Neuron (in vitro differentiated cells): Measurements from ENCODE around the gene INHBC.

Experiments used
- H2AFZ ChIP-seq: one replicate; pipeline ENCODE4 v1.6.1; 2013; ENCODE audit warnings: low read depth, mild to moderate bottlenecking, inconsistent platforms, low read length, moderate library complexity
- H3K27me3 ChIP-seq: one replicate; pipeline ENCODE4 v1.6.1; 2013; ENCODE audit warnings: low read length; ENCODE audit not compliant: insufficient read depth
- H3K36me3 ChIP-seq: one replicate; pipeline ENCODE4 v1.6.1; 2013; ENCODE audit warnings: low read length; ENCODE audit not compliant: insufficient read depth
- H3K4me1 ChIP-seq: one replicate; pipeline ENCODE4 v1.6.1; 2013; ENCODE audit warnings: low read length; ENCODE audit not compliant: insufficient read depth
- H3K4me3 ChIP-seq: 2 replicates; pipeline ENCODE4 v1.5.1; 2013; ENCODE audit warnings: mild to moderate bottlenecking, low read length, moderate library complexity
- H3K9me3 ChIP-seq: one replicate; pipeline ENCODE4 v1.6.1; 2013; ENCODE audit warnings: low read length

INHBC gene

DNA sequence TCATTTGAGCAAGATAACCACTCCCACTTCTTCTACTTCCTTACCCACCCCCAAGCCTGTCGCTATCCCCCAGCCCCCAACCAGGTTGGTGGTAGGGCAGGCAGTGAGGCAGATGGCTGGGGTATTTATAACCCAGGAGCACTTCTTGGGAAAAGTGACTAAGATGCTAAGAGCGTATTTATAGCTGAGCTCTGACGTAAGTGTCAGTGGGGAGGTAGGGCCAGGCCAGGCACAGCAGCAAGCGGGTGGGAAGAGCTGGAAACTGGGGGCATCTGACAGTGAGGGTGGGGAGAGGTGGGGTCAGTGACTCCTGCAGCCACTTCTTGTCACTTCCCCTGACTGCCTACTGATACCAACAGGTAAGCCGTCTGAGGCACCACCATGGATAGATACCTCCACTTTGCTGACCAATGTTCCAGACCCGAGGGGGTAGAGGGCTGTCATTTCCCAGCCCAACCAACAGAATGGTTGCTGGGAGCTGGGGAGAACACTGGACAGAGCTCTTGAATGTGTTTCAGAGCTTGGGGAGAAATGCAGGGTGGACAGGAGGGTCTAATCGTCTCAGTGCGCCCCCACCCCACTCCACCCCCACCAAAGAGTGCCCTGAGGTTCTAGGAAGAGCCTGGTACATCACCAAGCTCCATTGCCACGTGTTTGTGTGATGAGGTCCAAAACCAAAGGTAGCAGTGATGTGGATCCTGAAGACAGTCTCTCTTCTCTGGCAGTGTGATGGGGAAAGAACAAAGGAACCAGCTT lies 17.8 kb downstream of the INHBC start:
- peaks cover 12% of the 10 kb centered on the region for H3K4me1 ChIP-seq
- no peak overlapping the region for H2AFZ ChIP-seq
- H3K27me3 ChIP-seq = peaks cover 2% of the 10 kb centered on the region
- H3K36me3 ChIP-seq = no peaks in the 10 kb centered on the region
- no peak overlapping the region for H3K4me3 ChIP-seq
- H3K9me3 ChIP-seq = no peaks in the 10 kb centered on the region

DNA sequence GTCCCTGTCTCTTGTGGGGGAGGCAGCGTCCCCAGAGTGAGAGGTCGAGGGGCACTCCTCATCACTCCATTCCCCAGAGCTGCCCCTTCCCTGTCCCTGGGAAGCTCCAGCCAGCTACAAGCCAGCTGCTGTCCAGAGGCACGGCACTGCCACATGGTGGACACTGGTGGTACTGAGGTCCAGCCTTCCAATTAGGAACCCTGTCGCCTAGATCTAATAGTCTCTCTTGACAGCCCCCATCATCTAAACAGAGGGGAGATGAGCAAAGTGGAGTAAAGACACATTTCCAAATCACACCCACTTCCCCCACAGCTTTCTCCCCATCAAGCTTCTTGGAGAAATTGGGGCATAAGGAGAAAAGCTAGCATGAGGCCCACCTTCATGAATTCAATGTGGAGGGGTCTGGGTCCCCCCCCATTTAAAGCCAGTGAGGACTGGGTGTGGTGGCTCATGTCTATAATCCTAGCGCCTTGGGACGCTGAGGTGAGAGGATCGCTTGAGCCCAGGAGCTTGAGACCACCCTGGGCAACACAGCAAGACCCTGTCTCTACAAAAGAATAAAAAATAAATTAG lies 18.4 kb downstream of the INHBC start:
- H3K4me3 ChIP-seq = no peak overlapping the region
- H3K27me3 ChIP-seq = peaks cover 2% of the 10 kb centered on the region
- H2AFZ ChIP-seq = no peak overlapping the region
- H3K9me3 ChIP-seq = no peaks in the 10 kb centered on the region
- H3K4me1 ChIP-seq = peaks cover 12% of the 10 kb centered on the region
- no peaks in the 10 kb centered on the region for H3K36me3 ChIP-seq

DNA sequence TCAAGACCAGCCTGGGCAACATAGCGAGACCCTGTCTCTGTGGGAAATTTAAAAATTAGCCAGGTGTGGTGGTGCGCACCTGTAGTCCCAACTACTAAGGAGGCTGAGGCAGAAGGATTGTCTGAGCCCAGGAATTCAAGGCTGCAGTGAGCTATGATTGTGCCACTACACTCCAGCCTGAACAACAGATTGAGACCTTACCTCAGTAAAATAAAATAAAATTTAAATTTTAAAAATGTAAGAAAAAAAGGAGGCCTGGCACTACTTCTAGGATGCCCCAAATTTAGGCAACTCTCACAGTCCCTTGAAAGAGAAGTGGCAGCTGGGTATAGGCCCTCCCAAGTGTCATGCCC lies 19.6 kb downstream of the INHBC start:
- Histone ChIP-seq H2AFZ (no peak overlapping the region), H3K27me3 (peaks cover 2% of the 10 kb centered on the region), H3K9me3 (no peaks in the 10 kb centered on the region), H3K4me1 (peaks cover 16% of the 10 kb centered on the region), H3K36me3 (no peaks in the 10 kb centered on the region), H3K4me3 (no peak overlapping the region)

DNA sequence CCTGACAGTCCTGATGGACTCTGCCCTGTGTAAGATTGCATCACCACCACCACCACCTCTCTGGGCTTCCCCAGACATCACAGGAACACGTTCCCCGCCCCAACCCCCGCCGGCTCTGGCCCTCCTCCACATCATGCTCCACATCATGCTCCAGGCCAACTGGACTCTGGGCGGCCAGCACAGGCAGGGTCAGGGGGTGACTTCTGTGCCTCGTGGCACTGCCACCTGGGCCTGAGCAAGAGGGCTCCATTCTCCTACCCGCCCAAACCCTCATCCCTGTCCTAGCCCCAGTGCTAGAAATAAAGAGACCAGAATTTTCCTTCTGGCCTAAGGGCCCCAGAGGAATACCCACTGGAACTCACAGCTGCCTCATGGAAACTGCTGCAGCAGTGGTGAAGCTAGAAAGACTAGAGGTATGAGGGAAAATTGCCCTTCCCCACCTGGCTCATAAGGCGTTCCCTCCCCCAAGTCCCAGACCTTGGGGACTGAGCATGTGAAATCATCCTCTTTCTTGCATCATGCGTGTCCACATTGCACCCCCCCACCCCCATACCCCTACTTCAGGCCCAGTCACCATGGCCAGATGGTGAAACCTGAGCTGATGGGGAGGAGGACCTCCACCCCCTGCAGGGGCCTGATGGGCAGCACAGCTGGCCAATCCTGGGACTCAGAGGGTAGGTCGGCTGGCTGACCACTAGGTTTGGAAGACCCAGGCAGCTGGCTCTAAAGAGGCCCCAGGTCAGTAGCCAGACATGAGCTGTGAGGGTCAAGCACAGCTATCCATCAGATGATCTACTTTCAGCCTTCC lies 20.2 kb downstream of the INHBC start, which contains the start of gene INHBE:
Gene INHBE, plus strand, starts transcription at position 742 of the 808 bp plus-strand sequence. CDS start 230 bp downstream, outside the sequence.
- Histone ChIP-seq H3K4me3 (no peak within 1 kb of the TSS), H3K9me3 (no peaks in the 10 kb centered on the region), H3K4me1 (peaks cover 16% of the 10 kb centered on the region), H3K36me3 (no peaks in the 10 kb centered on the region), H3K27me3 (peaks cover 2% of the 10 kb centered on the region), H2AFZ (no peak within 1 kb of the TSS)

GRCh38 chr12:57455374-57456144 lies 21.0 kb downstream of the INHBC start:
- Histone ChIP-seq H2AFZ (no peak overlapping the region), H3K36me3 (no peaks in the 10 kb centered on the region), H3K9me3 (no peaks in the 10 kb centered on the region), H3K4me1 (peaks cover 21% of the 10 kb centered on the region), H3K4me3 (no peak overlapping the region), H3K27me3 (peaks cover 2% of the 10 kb centered on the region)

- H2AFZ ChIP-seq = no peak overlapping the region
- no peak overlapping the region for H3K4me3 ChIP-seq
- peaks cover 1% of the 10 kb centered on the region for H3K27me3 ChIP-seq
- H3K36me3 ChIP-seq = no peaks in the 10 kb centered on the region
- peaks cover 27% of the 10 kb centered on the region for H3K4me1 ChIP-seq
- H3K9me3 ChIP-seq = no peaks in the 10 kb centered on the region
These were observed 21.6 kb downstream of the INHBC start for GRCh38 chr12:57456145-57456700.

DNA sequence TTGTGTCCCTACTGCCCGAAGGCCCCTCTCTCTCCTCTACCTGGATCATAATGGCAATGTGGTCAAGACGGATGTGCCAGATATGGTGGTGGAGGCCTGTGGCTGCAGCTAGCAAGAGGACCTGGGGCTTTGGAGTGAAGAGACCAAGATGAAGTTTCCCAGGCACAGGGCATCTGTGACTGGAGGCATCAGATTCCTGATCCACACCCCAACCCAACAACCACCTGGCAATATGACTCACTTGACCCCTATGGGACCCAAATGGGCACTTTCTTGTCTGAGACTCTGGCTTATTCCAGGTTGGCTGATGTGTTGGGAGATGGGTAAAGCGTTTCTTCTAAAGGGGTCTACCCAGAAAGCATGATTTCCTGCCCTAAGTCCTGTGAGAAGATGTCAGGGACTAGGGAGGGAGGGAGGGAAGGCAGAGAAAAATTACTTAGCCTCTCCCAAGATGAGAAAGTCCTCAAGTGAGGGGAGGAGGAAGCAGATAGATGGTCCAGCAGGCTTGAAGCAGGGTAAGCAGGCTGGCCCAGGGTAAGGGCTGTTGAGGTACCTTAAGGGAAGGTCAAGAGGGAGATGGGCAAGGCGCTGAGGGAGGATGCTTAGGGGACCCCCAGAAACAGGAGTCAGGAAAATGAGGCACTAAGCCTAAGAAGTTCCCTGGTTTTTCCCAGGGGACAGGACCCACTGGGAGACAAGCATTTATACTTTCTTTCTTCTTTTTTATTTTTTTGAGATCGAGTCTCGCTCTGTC lies 22.3 kb downstream of the INHBC start:
- Histone ChIP-seq H3K4me3 (no peak overlapping the region), H3K36me3 (no peaks in the 10 kb centered on the region), H3K27me3 (no peaks in the 10 kb centered on the region), H2AFZ (no peak overlapping the region), H3K4me1 (peaks cover 32% of the 10 kb centered on the region), H3K9me3 (no peaks in the 10 kb centered on the region)

DNA sequence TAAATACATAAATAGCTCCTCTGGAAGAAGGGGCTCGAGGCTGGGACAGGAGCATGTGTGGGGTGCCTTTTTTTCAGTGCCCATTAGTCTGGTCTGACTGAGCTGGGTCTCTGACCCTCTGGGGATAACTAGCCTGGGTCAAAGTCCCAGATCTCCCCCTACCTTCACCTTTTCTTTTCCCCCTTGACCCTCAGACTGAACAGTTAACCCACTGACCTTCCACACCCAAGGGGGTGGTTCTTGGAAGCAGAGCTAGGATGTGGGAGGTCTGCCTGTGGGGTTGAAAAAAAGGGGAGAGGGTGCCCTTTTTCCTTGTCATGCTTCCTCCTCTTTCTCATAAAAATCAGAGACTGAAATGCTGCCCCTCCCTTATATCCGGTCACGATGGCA lies 24.1 kb downstream of the INHBC start:
- H3K9me3 ChIP-seq = no peaks in the 10 kb centered on the region
- peak overlapping the region; percentile 52 for H3K4me3 ChIP-seq
- peaks cover 31% of the 10 kb centered on the region for H3K4me1 ChIP-seq
- H3K36me3 ChIP-seq = no peaks in the 10 kb centered on the region
- H2AFZ ChIP-seq = peak overlapping the region; percentile 66
- H3K27me3 ChIP-seq = no peaks in the 10 kb centered on the region

DNA sequence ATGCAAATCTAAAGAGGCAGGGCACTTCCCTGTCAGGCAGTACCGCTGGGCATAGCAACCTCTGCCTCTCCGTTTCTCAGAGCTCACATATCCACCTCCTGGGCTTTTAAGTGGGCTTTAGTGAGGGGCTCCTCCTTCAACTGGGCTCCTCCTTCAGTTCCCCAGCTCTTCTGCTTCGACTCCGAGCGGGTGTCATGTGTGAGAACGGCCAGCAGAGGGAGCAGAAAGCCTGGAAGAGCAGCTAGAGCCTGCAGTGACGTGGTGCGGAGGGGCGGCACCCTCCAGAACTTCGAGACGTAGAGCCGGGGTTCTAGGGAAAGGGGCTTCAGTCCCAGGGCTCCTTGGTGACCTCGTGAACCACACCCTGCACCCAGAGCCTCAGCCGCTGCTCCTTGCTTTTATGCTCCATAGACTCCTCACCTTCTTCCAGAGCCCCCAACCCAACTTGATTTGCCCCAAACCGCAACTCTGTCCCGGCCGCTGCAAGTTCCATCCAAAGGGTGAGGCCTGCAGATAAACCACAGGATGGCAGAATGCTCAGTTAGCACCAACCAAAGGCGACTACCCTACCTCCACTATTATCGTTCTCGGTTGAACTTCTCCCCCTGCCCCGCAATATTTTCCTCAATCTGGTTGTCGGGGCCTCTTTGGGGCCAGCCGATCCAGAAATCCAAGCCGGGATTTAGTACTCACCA lies 24.6 kb downstream of the INHBC start:
- Histone ChIP-seq H3K27me3 (no peaks in the 10 kb centered on the region), H2AFZ (peak overlapping the region; percentile 66), H3K9me3 (no peaks in the 10 kb centered on the region), H3K4me3 (peak overlapping the region; percentile 52), H3K36me3 (no peaks in the 10 kb centered on the region), H3K4me1 (peaks cover 31% of the 10 kb centered on the region)

GRCh38 chr12:57459750-57460467 lies 25.3 kb downstream of the INHBC start, which contains the start of gene GLI1:
GLI1 (plus strand) TSS chr12:57459785; CDS start chr12:57463692, 3,907 bp downstream.
- no peaks in the 10 kb centered on the region for H3K36me3 ChIP-seq
- peak within 1 kb of the TSS; percentile 52 for H3K4me3 ChIP-seq
- H2AFZ ChIP-seq = peak within 1 kb of the TSS; percentile 66
- no peaks in the 10 kb centered on the region for H3K27me3 ChIP-seq
- peaks cover 29% of the 10 kb centered on the region for H3K4me1 ChIP-seq
- no peaks in the 10 kb centered on the region for H3K9me3 ChIP-seq

DNA sequence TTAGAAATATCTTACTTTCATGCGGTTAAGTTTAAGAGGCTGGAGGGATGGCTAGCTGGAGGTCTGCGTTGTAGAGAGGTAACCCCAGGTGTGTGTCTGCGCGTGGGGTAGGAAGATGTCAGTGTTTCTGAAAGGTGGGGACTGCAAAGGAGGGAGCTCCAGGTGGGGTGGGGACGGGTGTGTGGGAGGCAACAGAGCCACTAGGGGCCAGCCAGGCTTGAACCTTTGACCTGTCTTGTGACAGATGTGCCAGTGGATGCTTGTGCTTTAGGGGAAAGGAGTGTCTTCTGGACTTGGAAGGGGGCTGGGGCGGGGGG lies 25.8 kb downstream of the INHBC start:
- peaks cover 28% of the 10 kb centered on the region for H3K4me1 ChIP-seq
- H3K36me3 ChIP-seq = no peaks in the 10 kb centered on the region
- H3K9me3 ChIP-seq = no peaks in the 10 kb centered on the region
- peak overlapping the region; percentile 52 for H3K4me3 ChIP-seq
- H3K27me3 ChIP-seq = no peaks in the 10 kb centered on the region
- H2AFZ ChIP-seq = no peak overlapping the region
